D721Med (cell line): Measurements from ENCODE around the gene HSF2BP.

Source experiments
- DNase-seq: peaks from one replicate; pipeline ENCODE4 v3.0.0; 2011; ENCODE audit warnings: low spot score; ENCODE audit not compliant: insufficient read length
- FAIRE-seq: peaks from 2 replicates; lab custom pipeline; 2011; peaks lifted over from hg19 to GRCh38; lab: Jason Lieb, UNC
- TF ChIP-seq, protein P1 (sequence below): IDR thresholded peaks from 2 replicates; pipeline ENCODE4 v1.5.1; 2012; ENCODE audit warnings: mild to moderate bottlenecking, control low read depth; ENCODE audit not compliant: insufficient read depth; ENCODE audit errors: missing control alignments

Gene HSF2BP

DNA sequence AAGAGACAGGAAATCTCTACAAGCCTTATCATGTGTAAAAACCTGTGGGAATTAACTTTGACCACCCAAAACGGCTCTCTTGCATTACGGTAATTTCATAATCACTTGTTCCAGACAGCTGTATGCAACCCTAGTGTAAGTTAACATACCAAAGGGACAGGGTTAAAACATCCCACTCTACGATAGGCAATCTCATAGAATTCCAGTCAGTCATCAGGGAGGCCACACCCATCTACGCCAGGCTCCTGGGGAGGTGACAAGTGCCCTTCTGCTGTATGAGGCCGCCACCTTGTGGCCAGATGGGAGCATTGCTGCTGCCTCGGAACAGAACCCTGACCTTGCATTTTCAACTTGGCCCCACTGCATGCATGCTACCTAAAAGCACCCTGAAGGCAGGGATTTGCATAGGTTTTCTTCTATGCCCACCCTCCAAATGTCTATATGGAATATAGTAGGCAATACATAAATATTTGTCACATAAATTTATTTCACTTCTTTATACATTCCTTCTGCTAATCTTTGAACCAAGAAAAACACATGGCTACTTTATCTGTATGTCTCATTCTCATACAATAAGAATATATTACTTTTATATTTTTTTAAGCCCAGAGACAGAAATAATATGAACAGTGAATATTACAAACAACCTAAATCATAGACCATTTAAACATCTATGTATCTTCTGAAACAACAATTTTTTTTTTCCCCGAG lies 12.6 kb downstream of the HSF2BP start:
- FAIRE-seq (peak; percentile 56), DNase-seq (peak; percentile 67)
- TF ChIP-seq, protein P1, sequence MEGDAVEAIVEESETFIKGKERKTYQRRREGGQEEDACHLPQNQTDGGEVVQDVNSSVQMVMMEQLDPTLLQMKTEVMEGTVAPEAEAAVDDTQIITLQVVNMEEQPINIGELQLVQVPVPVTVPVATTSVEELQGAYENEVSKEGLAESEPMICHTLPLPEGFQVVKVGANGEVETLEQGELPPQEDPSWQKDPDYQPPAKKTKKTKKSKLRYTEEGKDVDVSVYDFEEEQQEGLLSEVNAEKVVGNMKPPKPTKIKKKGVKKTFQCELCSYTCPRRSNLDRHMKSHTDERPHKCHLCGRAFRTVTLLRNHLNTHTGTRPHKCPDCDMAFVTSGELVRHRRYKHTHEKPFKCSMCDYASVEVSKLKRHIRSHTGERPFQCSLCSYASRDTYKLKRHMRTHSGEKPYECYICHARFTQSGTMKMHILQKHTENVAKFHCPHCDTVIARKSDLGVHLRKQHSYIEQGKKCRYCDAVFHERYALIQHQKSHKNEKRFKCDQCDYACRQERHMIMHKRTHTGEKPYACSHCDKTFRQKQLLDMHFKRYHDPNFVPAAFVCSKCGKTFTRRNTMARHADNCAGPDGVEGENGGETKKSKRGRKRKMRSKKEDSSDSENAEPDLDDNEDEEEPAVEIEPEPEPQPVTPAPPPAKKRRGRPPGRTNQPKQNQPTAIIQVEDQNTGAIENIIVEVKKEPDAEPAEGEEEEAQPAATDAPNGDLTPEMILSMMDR = peak; percentile 98

DNA sequence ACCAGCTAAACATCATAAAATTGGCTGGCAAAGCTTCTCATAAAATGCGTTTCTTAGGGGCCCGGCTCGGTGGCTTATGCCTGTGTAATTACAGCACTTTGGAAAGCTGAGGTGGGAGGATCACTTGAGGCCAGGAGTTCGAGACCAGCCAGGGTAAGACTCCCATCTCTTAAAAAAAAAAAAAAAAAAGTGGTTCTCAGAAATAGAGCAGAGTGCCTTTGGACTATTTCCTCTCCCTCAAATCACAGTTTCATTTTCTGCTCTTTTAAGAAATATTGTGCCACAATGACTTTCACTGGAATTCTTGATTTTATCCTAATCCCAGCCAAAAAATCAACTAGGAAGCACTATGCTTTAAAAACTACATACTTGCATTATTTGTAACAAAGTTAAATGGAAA lies 13.3 kb downstream of the HSF2BP start:
- FAIRE-seq = no peak
- DNase-seq = no peak
- TF ChIP-seq, protein P1 = no peak

DNA sequence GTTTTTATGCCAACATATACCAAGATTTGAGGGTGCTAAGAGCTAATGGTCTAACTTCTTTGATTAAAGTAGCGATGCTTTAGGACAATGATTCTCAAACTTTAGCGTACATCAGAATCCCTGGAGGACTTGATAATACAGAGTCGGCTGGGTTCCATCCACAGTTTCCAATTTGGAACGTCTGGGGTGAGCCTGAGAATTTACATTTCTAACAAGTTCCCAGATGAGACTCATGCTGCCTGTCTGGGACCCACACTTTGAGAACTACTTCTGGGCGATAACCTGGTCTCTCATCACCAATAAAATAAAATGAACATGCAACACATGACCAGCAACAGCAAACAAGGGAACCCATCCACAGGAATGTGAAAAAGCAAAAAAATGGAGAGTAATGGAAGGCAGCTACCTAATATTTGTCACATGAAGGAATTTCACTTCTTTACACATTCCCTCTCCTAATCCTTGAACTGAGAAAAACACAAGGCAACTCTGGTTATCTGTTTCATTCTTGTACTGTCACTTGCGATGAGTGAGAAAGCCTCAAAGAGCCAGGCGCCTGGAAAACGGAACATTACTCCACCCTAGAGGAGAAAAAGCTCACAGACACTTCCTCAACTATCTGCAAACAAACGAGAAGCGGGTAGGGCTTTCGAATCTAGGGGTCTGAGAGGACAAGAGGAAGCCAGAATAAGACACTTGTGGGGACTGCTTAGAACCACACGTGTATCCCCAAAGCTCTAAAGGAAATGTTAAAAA lies 14.0 kb downstream of the HSF2BP start:
- DNase-seq (no peak), FAIRE-seq (no peak)
- TF ChIP-seq, protein P1 = peak; percentile 39

DNA sequence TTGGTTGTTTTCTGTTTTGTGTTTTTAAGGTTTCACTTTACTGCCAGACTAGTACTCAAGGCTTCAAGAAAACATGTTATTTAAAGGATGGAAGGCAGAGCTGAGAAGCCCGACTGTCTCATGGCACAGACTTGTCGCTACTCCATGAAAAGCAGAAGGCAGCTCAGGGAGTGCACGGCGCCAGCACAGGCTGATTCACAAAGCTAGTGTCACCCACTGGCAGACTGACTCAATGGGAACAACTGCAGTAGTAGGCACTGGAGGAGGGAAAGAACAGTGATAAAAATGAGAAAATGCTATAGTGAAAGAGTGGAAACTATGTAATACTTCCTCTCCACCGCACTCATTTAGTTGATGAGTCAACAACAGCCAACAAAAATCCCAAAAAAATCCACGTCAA lies 14.7 kb downstream of the HSF2BP start:
- FAIRE-seq = no peak
- no peak for DNase-seq
- TF ChIP-seq, protein P1 = no peak

DNA sequence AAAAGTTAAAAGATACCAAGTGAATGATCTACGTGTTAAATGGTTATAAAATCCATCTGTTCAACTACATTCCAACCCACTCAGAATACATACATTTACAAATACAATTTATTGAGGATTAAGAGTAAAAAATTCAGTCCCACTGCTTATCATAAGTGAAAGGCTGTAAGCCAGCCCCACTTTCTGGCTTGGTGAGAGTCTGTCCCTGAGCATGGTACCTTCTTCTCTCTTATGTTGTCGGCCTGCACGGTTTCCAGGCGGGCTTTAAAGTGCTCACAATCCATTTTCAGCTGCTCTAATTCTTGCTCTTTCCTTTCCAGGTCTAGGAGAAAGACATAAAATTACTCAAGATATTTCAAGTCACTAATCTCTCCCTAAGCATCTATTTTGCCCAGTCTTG lies 15.2 kb downstream of the HSF2BP start:
- FAIRE-seq = no peak
- TF ChIP-seq, protein P1 = no peak
- no peak for DNase-seq

DNA sequence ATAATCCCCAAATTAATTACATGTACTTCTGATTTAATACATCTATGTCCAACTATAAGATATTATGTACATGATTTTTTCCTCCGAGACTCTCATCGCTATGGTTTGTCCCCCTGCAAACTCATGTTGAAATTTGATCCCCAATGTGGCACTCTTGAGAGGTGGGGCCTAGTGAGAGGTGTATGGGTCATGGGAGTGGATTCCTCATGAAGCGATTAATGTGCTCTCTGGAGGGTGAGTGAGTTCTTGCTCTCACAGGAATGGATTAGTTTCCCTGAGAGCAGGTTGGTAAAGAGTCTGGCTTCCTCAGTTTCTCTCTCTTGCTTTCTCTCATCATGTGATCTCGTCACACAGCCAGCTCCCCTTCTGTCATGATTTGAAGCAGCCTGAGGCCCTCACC lies 16.1 kb downstream of the HSF2BP start:
- TF ChIP-seq, protein P1 = no peak
- DNase-seq (no peak), FAIRE-seq (no peak)

DNA sequence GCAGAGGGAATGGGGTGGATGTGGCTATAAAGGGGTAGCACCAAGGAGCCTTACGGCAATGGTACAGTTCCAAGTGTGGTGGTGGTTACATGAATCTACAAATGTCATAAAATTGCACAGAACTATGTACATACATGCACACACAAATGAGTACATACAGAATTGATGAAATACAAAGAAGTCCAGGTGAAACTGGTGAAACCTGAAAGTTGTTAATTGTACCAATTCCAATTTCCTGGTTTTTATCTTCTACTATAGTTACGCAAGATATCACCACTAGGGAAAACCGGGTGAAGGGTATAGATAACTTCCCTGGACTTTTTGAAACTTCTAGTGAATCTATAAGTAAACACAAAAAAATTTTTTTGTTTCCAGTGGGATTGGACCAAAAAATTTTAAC lies 18.9 kb downstream of the HSF2BP start:
- DNase-seq (no peak), FAIRE-seq (no peak)
- TF ChIP-seq, protein P1 = no peak
